ENCODE results near the gene RND3.

DNA sequence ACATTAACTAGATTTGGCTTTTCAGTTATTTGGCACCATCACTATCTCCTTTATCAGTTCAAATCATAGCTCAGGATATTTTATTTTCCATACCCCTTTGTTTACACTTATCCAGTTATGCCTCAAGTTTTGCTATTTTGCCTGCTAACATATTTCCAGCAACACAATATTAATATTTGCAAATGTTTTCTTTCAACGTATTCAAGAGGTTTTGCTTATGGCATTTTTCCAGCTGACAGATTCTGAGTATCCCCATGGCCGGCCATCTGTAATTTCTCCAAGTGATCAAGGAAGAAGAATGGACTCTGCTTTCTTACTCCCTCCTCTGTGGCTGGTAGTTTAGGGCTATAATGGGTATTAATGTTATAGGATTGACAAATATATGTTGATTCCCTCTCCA is 49.4 kb downstream of the RND3 start:
- TF ChIP-seq, protein P1, sequence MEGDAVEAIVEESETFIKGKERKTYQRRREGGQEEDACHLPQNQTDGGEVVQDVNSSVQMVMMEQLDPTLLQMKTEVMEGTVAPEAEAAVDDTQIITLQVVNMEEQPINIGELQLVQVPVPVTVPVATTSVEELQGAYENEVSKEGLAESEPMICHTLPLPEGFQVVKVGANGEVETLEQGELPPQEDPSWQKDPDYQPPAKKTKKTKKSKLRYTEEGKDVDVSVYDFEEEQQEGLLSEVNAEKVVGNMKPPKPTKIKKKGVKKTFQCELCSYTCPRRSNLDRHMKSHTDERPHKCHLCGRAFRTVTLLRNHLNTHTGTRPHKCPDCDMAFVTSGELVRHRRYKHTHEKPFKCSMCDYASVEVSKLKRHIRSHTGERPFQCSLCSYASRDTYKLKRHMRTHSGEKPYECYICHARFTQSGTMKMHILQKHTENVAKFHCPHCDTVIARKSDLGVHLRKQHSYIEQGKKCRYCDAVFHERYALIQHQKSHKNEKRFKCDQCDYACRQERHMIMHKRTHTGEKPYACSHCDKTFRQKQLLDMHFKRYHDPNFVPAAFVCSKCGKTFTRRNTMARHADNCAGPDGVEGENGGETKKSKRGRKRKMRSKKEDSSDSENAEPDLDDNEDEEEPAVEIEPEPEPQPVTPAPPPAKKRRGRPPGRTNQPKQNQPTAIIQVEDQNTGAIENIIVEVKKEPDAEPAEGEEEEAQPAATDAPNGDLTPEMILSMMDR (IDR thresholded peaks at IDR 0.05): no peak
- TF ChIP-seq POLR2A (IDR thresholded peaks at IDR 0.05): no peak

Measured in esophagus squamous epithelium (tissue), 4 donors.